Neural cell (in vitro differentiated cells): ENCODE results near the gene RNF213. TPM values are rescaled to one million over a fixed set of nuclear protein-coding genes. Genes with fewer than 3 reads are reported as not detected.

Experiments
- H2AFZ ChIP-seq: fragments of 200-600, 300-800 bp; sonication (generic), shearing (Covaris generic); 2 replicates; pipeline ENCODE4 v1.6.0; 2014; ENCODE audit warnings: low read depth, mild to moderate bottlenecking, antibody characterized with exemption, low read length, moderate library complexity
- H3F3A ChIP-seq: fragments of 200-600 bp; shearing (Covaris generic); 2 replicates; pipeline ENCODE4 v1.6.1; 2016; ENCODE audit warnings: mild to moderate bottlenecking, moderate library complexity, mixed read lengths, antibody characterized with exemption, low read length; ENCODE audit not compliant: insufficient read depth, poor library complexity, severe bottlenecking
- H3K27ac ChIP-seq: fragments of 200-600, 300-800 bp; sonication (generic), shearing (Covaris generic); 2 replicates; pipeline ENCODE4 v1.5.1; 2014; ENCODE audit warnings: mild to moderate bottlenecking, low read length, moderate library complexity
- H3K27me3 ChIP-seq: fragments of 300-800, 200-600 bp; sonication (generic), shearing (Covaris generic); 2 replicates; pipeline ENCODE4 v1.6.0; 2014; ENCODE audit warnings: mild to moderate bottlenecking, low read depth, low read length, moderate library complexity; ENCODE audit not compliant: insufficient read depth
- H3K36me3 ChIP-seq: fragments of 300-800, 200-600 bp; sonication (generic), shearing (Covaris generic); 2 replicates; pipeline ENCODE4 v1.5.1; 2014; ENCODE audit warnings: mild to moderate bottlenecking, antibody characterized with exemption, low read length, moderate library complexity; ENCODE audit not compliant: insufficient read depth
- H3K4me2 ChIP-seq: fragments of 300-800, 200-600 bp; sonication (generic), shearing (Covaris generic); 2 replicates; pipeline ENCODE4 v1.6.0; 2014; ENCODE audit warnings: mild to moderate bottlenecking, low read length
- H3K4me3 ChIP-seq: fragments of 300-800, 200-600 bp; sonication (generic), shearing (Covaris generic); 2 replicates; pipeline ENCODE4 v1.5.1; 2014; ENCODE audit warnings: mild to moderate bottlenecking, low read length, moderate library complexity
- H3K79me2 ChIP-seq: fragments of 200-600 bp; shearing (Covaris generic); replicated peaks from 2 replicates; pipeline ENCODE4 v1.6.0; 2014; ENCODE audit warnings: mild to moderate bottlenecking, low read length, moderate library complexity; ENCODE audit not compliant: insufficient read depth
- H3K9ac ChIP-seq: fragments of 300-800, 200-600 bp; sonication (generic), shearing (Covaris generic); 2 replicates; pipeline ENCODE4 v1.6.1; 2016; ENCODE audit warnings: mild to moderate bottlenecking, low read length, mixed read lengths
- H3K9me2 ChIP-seq: fragments of 200-600 bp; shearing (Covaris generic); 2 replicates; pipeline ENCODE4 v1.6.1; 2016; ENCODE audit warnings: mild to moderate bottlenecking, low read length, mixed read lengths; ENCODE audit not compliant: insufficient read depth
- H3K9me3 ChIP-seq: fragments of 200-600, 300-800 bp; sonication (generic), shearing (Covaris generic); 2 replicates; pipeline ENCODE4 v1.6.1; 2016; ENCODE audit warnings: mild to moderate bottlenecking, mixed run types, low read length, moderate library complexity, mixed read lengths
- H4K20me1 ChIP-seq: fragments of 200-600 bp; shearing (Covaris generic); 2 replicates; pipeline ENCODE4 v1.6.1; 2016; ENCODE audit warnings: mild to moderate bottlenecking, mixed run types; ENCODE audit not compliant: insufficient read depth
- EP300 ChIP-seq: fragments of 450-650 bp; conservative IDR thresholded peaks from 2 replicates; pipeline ENCODE4 v1.6.1; 2014; ENCODE audit warnings: antibody characterized with exemption, mild to moderate bottlenecking, moderate library complexity; ENCODE audit not compliant: poor library complexity, severe bottlenecking
- EZH2 ChIP-seq: fragments of 200-600, 300-800 bp; shearing (Covaris generic), sonication (generic); IDR thresholded peaks from 2 replicates; pipeline ENCODE4 v1.6.1; 2014; ENCODE audit warnings: antibody characterized with exemption, low read length, borderline replicate concordance, mild to moderate bottlenecking; ENCODE audit not compliant: insufficient read depth, poor library complexity, severe bottlenecking
- MXI1 ChIP-seq: fragments of 450-650 bp; conservative IDR thresholded peaks from 2 replicates; pipeline ENCODE4 v1.6.1; 2014; ENCODE audit warnings: antibody characterized with exemption, mild to moderate bottlenecking; ENCODE audit not compliant: poor library complexity, severe bottlenecking
- POLR2AphosphoS5 ChIP-seq: IDR thresholded peaks from 2 replicates; pipeline ENCODE4 v1.6.1; 2012
- RAD21 ChIP-seq: fragments of 450-650 bp; conservative IDR thresholded peaks from 2 replicates; pipeline ENCODE4 v1.6.1; 2014; ENCODE audit warnings: antibody characterized with exemption, mild to moderate bottlenecking, moderate library complexity
- SMC3 ChIP-seq: fragments of 450-650 bp; conservative IDR thresholded peaks from 2 replicates; pipeline ENCODE4 v1.6.1; 2014; ENCODE audit warnings: antibody characterized with exemption, mild to moderate bottlenecking, moderate library complexity; ENCODE audit not compliant: poor library complexity
- TAF1 ChIP-seq: IDR thresholded peaks from 2 replicates; pipeline ENCODE4 v1.6.1; 2012; ENCODE audit warnings: low read depth
- polyA plus RNA-seq: library from polyadenylated mRNA; depleted of rRNA; stranded (reverse); fragments of >200 nt; gene quantifications from 2 replicates; pipeline ENCODE4 v1.2.3, GENCODE V29; 2014
- TF ChIP-seq, protein P1 (sequence below): fragments of 450-650 bp; IDR thresholded peaks from 2 replicates; pipeline ENCODE4 v1.5.1; 2014; ENCODE audit warnings: antibody characterized with exemption, mild to moderate bottlenecking, moderate library complexity; ENCODE audit not compliant: poor library complexity, severe bottlenecking
- TF ChIP-seq, protein P2 (sequence below): IDR thresholded peaks from 2 replicates; pipeline ENCODE4 v1.6.1; 2012; ENCODE audit warnings: borderline replicate concordance

Gene RNF213
- polyA plus RNA-seq, 1 donor from 2014 or later = 1.5 TPM

DNA sequence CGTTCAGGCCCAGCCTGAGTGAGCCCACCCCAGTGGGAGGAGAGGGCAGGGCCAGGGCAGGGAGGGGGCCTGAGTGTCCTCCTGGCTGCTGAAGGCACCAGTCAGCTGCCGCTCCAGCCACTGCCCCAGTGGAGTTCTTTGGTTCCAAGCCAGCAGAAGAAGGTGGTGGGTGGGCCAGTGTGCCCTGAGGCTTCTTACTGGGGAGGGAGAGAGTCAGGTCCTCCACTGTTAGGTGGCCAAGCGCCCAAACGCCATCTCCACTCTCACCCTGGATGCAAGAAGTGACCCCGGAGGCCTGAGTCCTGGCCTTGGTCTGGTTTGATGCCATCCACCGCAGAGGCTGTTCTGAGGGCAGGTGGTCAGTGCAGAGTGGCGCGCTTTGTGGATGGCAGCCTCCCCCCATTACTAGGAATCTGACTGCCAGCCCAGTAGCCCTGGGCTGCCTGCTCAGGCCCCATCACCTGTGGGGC lies 2.2 kb downstream of the RNF213 start:
- no peaks in the 10 kb centered on the region for H3K79me2 ChIP-seq
- no peak overlapping the region for H3K4me2 ChIP-seq
- H3K36me3 ChIP-seq = no peaks in the 10 kb centered on the region
- H3K9me3 ChIP-seq = no peaks in the 10 kb centered on the region
- no peak overlapping the region for H2AFZ ChIP-seq
- H3K27ac ChIP-seq = no peak overlapping the region
- no peak overlapping the region for H3K9ac ChIP-seq
- H3F3A ChIP-seq = no peaks in the 10 kb centered on the region
- H3K4me3 ChIP-seq = no peak overlapping the region
- H3K27me3 ChIP-seq = no peaks in the 10 kb centered on the region
- no peaks in the 10 kb centered on the region for H3K9me2 ChIP-seq
- TF ChIP-seq RAD21 = no peak
- TF ChIP-seq EZH2 = no peak
- TF ChIP-seq POLR2AphosphoS5 = no peak
- TF ChIP-seq, protein P1, sequence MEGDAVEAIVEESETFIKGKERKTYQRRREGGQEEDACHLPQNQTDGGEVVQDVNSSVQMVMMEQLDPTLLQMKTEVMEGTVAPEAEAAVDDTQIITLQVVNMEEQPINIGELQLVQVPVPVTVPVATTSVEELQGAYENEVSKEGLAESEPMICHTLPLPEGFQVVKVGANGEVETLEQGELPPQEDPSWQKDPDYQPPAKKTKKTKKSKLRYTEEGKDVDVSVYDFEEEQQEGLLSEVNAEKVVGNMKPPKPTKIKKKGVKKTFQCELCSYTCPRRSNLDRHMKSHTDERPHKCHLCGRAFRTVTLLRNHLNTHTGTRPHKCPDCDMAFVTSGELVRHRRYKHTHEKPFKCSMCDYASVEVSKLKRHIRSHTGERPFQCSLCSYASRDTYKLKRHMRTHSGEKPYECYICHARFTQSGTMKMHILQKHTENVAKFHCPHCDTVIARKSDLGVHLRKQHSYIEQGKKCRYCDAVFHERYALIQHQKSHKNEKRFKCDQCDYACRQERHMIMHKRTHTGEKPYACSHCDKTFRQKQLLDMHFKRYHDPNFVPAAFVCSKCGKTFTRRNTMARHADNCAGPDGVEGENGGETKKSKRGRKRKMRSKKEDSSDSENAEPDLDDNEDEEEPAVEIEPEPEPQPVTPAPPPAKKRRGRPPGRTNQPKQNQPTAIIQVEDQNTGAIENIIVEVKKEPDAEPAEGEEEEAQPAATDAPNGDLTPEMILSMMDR = no peak
- no peak for TF ChIP-seq MXI1
- no peak for TF ChIP-seq TAF1
- TF ChIP-seq, protein P2, sequence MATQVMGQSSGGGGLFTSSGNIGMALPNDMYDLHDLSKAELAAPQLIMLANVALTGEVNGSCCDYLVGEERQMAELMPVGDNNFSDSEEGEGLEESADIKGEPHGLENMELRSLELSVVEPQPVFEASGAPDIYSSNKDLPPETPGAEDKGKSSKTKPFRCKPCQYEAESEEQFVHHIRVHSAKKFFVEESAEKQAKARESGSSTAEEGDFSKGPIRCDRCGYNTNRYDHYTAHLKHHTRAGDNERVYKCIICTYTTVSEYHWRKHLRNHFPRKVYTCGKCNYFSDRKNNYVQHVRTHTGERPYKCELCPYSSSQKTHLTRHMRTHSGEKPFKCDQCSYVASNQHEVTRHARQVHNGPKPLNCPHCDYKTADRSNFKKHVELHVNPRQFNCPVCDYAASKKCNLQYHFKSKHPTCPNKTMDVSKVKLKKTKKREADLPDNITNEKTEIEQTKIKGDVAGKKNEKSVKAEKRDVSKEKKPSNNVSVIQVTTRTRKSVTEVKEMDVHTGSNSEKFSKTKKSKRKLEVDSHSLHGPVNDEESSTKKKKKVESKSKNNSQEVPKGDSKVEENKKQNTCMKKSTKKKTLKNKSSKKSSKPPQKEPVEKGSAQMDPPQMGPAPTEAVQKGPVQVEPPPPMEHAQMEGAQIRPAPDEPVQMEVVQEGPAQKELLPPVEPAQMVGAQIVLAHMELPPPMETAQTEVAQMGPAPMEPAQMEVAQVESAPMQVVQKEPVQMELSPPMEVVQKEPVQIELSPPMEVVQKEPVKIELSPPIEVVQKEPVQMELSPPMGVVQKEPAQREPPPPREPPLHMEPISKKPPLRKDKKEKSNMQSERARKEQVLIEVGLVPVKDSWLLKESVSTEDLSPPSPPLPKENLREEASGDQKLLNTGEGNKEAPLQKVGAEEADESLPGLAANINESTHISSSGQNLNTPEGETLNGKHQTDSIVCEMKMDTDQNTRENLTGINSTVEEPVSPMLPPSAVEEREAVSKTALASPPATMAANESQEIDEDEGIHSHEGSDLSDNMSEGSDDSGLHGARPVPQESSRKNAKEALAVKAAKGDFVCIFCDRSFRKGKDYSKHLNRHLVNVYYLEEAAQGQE = no peak
- TF ChIP-seq EP300 = no peak
- TF ChIP-seq SMC3 = no peak
- no peaks in the 10 kb centered on the region for H4K20me1 ChIP-seq

DNA sequence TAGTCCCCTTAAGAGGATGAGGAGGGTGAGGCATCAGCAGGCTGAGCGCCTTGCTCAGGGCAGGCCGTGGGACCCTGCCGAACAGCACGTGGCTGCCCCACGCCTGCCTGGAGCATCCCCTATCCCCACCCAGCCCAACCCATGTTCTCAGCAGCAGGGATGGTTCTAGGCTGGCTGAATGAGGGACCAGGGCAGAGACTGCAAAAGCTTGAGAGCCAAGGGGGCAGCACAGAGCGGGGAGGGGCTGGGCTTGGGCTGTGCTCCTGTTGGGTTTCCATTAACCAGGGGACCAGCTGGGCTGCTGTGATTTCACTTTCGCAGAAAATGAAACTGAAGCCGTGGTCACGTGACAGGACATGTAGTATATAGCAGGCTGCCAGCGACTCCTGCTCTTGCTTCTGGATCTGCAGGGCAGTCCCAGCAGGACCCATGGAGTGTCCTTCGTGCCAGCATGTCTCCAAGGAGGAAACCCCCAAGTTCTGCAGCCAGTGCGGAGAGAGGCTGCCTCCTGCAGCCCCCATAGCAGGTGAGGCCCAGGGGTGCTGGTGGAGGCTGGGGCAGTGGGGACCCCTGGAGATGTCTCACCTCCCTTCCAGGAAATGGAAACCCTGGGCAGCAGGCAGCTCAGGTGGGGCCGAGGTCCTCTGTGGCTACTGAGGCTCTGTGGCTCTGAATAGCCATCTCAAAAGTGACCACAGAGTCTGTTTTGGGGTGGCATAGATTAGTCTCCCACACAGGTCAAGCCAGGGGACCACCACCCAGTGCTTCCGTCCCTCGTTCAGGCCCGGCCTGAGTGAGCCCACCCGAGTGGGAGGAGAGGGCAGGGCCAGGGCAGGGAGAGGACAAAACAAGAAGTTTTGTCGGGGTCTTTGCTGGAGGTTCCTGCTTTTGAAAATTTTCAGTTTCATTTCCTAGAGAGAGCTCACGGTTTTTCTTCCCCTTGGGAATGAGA lies 2.9 kb downstream of the RNF213 start:
- Histone ChIP-seq H3K27me3 (no peaks in the 10 kb centered on the region), H3F3A (no peaks in the 10 kb centered on the region), H3K4me2 (no peak overlapping the region), H3K9ac (no peak overlapping the region), H3K36me3 (no peaks in the 10 kb centered on the region), H3K9me2 (no peaks in the 10 kb centered on the region), H3K4me3 (no peak overlapping the region), H3K27ac (no peak overlapping the region), H3K79me2 (no peaks in the 10 kb centered on the region), H2AFZ (no peak overlapping the region), H3K9me3 (no peaks in the 10 kb centered on the region), H4K20me1 (no peaks in the 10 kb centered on the region)
- TF ChIP-seq EP300 (no peak), MXI1 (no peak)
- TF ChIP-seq, protein P2 = no peak
